22Rv1 (cell line): Measurements from ENCODE around the gene CCNA1.

Experiments
- CTCF ChIP-seq: fragments of 450-650 bp; IDR thresholded peaks from 2 replicates; pipeline ENCODE4 v1.5.1; 2017; ENCODE audit warnings: mild to moderate bottlenecking
- ZFX ChIP-seq: fragments of 450-650 bp; IDR thresholded peaks from 2 replicates; pipeline ENCODE4 v1.6.1; 2017; ENCODE audit warnings: antibody characterized with exemption, borderline replicate concordance

DNA sequence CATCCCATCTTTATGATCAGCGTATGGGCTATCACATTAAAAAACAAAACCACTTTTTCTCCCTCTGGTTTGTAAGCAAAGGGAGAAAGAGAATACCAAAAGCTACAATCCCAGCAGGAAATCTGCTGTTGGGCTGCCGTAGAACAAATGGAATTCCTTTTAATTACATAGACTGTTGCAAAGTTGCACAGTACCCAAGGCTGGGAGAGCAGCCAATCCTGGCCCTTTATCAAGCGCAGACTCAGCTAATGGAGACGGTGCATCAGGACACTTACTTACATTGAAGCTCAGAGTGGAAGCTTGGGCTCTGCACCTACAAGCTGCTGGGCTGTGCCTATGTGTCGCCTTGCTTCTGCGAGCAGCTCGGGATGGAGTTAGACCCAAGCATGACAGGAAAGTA lies 15.2 kb downstream of the CCNA1 start:
- TF ChIP-seq CTCF = no peak
- no peak for TF ChIP-seq ZFX
